ENCODE measurements around the gene MED26. TPM values are rescaled to one million over a fixed set of nuclear protein-coding genes. Genes with fewer than 3 reads are reported as not detected.

MED26 gene
- total and polyA plus RNA-seq, 9 of the 15 experiments (the other 6 are each of a cell fraction or from before 2014, with no cell fraction given): 0.71 to 15.1 (median 6.2) TPM

GRCh38 chr19:16559780-16560276 is 68.2 kb downstream of the MED26 start:
- POLR2A ChIA-PET: interaction anchor here (2.1 kb wide), 1 partner anchor 17 kb away, joined by 6 read pairs; no protein-coding TSS in a partner anchor
- H3K36me3 ChIP-seq (ENCODE audit: control insufficient read depth, insufficient read depth, low read length): peaks cover 70% of the 10 kb centered on the region
- no peak overlapping the region; the same call in 2 of the 3 replicates for H3K27ac ChIP-seq (ENCODE audit: extremely low read depth, low read depth, low read length)
- TF ChIP-seq PRMT5 (CRISPR knock-in tag; IDR thresholded peaks at IDR 0.05) (no peak), PML (IDR thresholded peaks at IDR 0.05; ENCODE audit: low read length) (no peak), BRF1 (IDR thresholded peaks at IDR 0.05; ENCODE audit: borderline replicate concordance, extremely low read depth, insufficient read length) (no peak), MTA1 (IDR thresholded peaks at IDR 0.05; ENCODE audit: borderline replicate concordance) (no peak), ZNF217 (CRISPR knock-in tag; IDR thresholded peaks at IDR 0.05) (no peak), BDP1 (IDR thresholded peaks at IDR 0.05; ENCODE audit: insufficient read depth, insufficient read length) (no peak), BRD9 (IDR thresholded peaks at IDR 0.05; ENCODE audit: low read depth, partially characterized antibody) (no peak), ZNF311 (CRISPR knock-in tag; IDR thresholded peaks at IDR 0.05) (no peak), RFX5 (IDR thresholded peaks at IDR 0.05; ENCODE audit: low read depth, low read length) (no peak), PYGO2 (tag; IDR thresholded peaks at IDR 0.05) (no peak), NFE2L1 (tag; IDR thresholded peaks at IDR 0.05; ENCODE audit: borderline replicate concordance, low read depth) (no peak), MLX (CRISPR knock-in tag; conservative IDR thresholded peaks at IDR 0.05) (no peak), HDAC6 (IDR thresholded peaks at IDR 0.05; ENCODE audit: low read depth, low read length) (no peak), DLX4 (CRISPR knock-in tag; IDR thresholded peaks at IDR 0.05) (no peak), AFF1 (IDR thresholded peaks at IDR 0.05; ENCODE audit: low read depth in 1 of 2, partially characterized antibody in 2 of 2) (no peak), ZNF717 (CRISPR knock-in tag; IDR thresholded peaks at IDR 0.05) (no peak), ADNP (tag; IDR thresholded peaks at IDR 0.05) (no peak), FOXK2 (conservative IDR thresholded peaks at IDR 0.05 in 1 of 2, IDR thresholded peaks at IDR 0.05 in 1 of 2; ENCODE audit: low read depth in 2 of 2) (no peak)

More at GRCh38 chr19:16559780-16560276, 68.2 kb downstream of the MED26 start:
- Histone ChIP-seq H3K27me3 (ENCODE audit: control insufficient read depth in 2 of 2, insufficient read depth in 2 of 2, low read length in 2 of 2) (no peaks in the 10 kb centered on the region), H3K9me3 (replicated peaks; ENCODE audit: control insufficient read depth, insufficient read depth, low read depth, low read length) (no peaks in the 10 kb centered on the region), H3K4me2 (ENCODE audit: insufficient read depth, low read length) (no peak overlapping the region), H4K20me1 (replicated peaks; ENCODE audit: control insufficient read depth, insufficient read depth, low read length) (no peaks in the 10 kb centered on the region), H2AFZ (ENCODE audit: low read depth, low read length) (no peak overlapping the region), H3K4me3 (no peak overlapping the region), H3K9me1 (ENCODE audit: control insufficient read depth, insufficient read depth, low read length) (no peaks in the 10 kb centered on the region), H3K79me2 (ENCODE audit: control insufficient read depth, insufficient read depth, low read length) (peaks cover 5% of the 10 kb centered on the region; the same call in 2 of the 3 replicates), H3K4me1 (replicated peaks in 1 of 2; ENCODE audit: control insufficient read depth in 2 of 2, insufficient read depth in 2 of 2, low read length in 2 of 2) (peaks cover 6 to 16% of the 10 kb centered on the region in 2 experiments; a peak in 3 of 5 replicates), H3K9ac (ENCODE audit: insufficient read depth in 1 of 2, low read depth in 2 of 2, low read length in 2 of 2) (no peak overlapping the region)
- no peak for DNase-seq (ENCODE audit: extremely low read depth in 1 of 4, low spot score in 3 of 4)
- intact Hi-C loops (cut with micrococcal nuclease) (no loop called here), in situ Hi-C loops (cut with MboI) (no loop called here)
- BruUV-seq (replicated peaks): no TSS peak
- ATAC-seq: no peak
- FAIRE-seq: no peak
- WGBS (ENCODE audit: insufficient coverage, low coverage, missing lambda C conversion rate): 96% methylated on average over 10 of the region's 10 CpGs
- CTCF ChIA-PET (ENCODE audit: low intra/inter-chr PET ratio): no interaction called here

All from K562 (cell line).